Activated CD4-positive, CD25-positive, alpha-beta regulatory T cell (primary cell): ENCODE measurements around the gene DGKG.
A peak's percentile ranks its signal among the peaks of the same experiment; 100 is the strongest.

Source experiments
- DNase-seq, 4 experiments: peaks; one replicate each; lab custom pipeline; 2025; lab: John Stamatoyannopoulos, UW

DGKG gene

GRCh38 chr3:186241910-186242821 is 119.9 kb downstream of the DGKG start:
- DNase-seq = peak in 1 of 4 experiments; percentile 20

GRCh38 chr3:186239321-186239720 is 122.7 kb downstream of the DGKG start:
- no peak for DNase-seq

- no peak for DNase-seq
Measured at GRCh38 chr3:186237915-186238314, 124.1 kb downstream of the DGKG start.

GRCh38 chr3:186236357-186237020 is 125.5 kb downstream of the DGKG start:
- no peak for DNase-seq

GRCh38 chr3:186235554-186235953 is 126.5 kb downstream of the DGKG start:
- no peak for DNase-seq

- DNase-seq = no peak
Measured at GRCh38 chr3:186234152-186234551, 127.9 kb downstream of the DGKG start.

GRCh38 chr3:186226482-186226881 is 135.6 kb downstream of the DGKG start:
- DNase-seq = no peak

- no peak for DNase-seq
Measured at GRCh38 chr3:186225603-186226002, 136.4 kb downstream of the DGKG start.

- DNase-seq = no peak
Measured at GRCh38 chr3:186224041-186224610, 137.9 kb downstream of the DGKG start.

- DNase-seq = no peak
Measured at GRCh38 chr3:186223476-186223875, 138.6 kb downstream of the DGKG start.

GRCh38 chr3:186221760-186222378 is 140.2 kb downstream of the DGKG start:
- DNase-seq = no peak

- DNase-seq = no peak
Measured at GRCh38 chr3:186220911-186221645, 141.0 kb downstream of the DGKG start.

GRCh38 chr3:186220365-186220764 is 141.7 kb downstream of the DGKG start:
- DNase-seq = no peak

GRCh38 chr3:186219211-186219638 is 142.8 kb downstream of the DGKG start:
- no peak for DNase-seq

- DNase-seq = no peak
Measured at GRCh38 chr3:186218421-186218820, 143.6 kb downstream of the DGKG start.

- DNase-seq = no peak
Measured at GRCh38 chr3:186217820-186218164, 144.2 kb downstream of the DGKG start.

- no peak for DNase-seq
Measured at GRCh38 chr3:186216900-186217819, 144.9 kb downstream of the DGKG start.

- no peak for DNase-seq
Measured at GRCh38 chr3:186214670-186215069, 147.4 kb downstream of the DGKG start.

- no peak for DNase-seq
Measured at GRCh38 chr3:186213946-186214345, 148.1 kb downstream of the DGKG start.

GRCh38 chr3:186212611-186213010 is 149.4 kb downstream of the DGKG start:
- no peak for DNase-seq
